ENCODE results near the gene ABCB8. TPM values are rescaled to one million over a fixed set of nuclear protein-coding genes. Genes with fewer than 3 reads are reported as not detected.

The ABCB8 gene
- total and polyA plus RNA-seq, 2 of the 8 experiments (the other 6 are each of a cell fraction or from before 2014, with no cell fraction given): 17.7 to 27.0 TPM

GRCh38 chr7:150994141-150994837 is 34.0 kb upstream of the ABCB8 start (continued):
- no peak for TF ChIP-seq CHD7 (IDR thresholded peaks at IDR 0.05; ENCODE audit: insufficient replicate concordance, low read length)
- TF ChIP-seq CTBP2 (IDR thresholded peaks at IDR 0.05; ENCODE audit: borderline replicate concordance, insufficient read depth, insufficient read length, low read length): no peak
- no peak for TF ChIP-seq TCF12 (IDR thresholded peaks at IDR 0.05; ENCODE audit: low read depth, low read length)
- TF ChIP-seq NANOG (IDR thresholded peaks at IDR 0.05; ENCODE audit: insufficient read depth, low read depth, low read length, poor library complexity, severe bottlenecking): no peak
- no peak for TF ChIP-seq TAF1 (IDR thresholded peaks at IDR 0.05; ENCODE audit: low read depth, low read length)
- no peak for TF ChIP-seq RFX5 (IDR thresholded peaks at IDR 0.05; ENCODE audit: borderline replicate concordance, low read depth, low read length)
- no peak for TF ChIP-seq HDAC2 (IDR thresholded peaks at IDR 0.05; ENCODE audit: borderline replicate concordance in 1 of 2, low read depth in 2 of 2, low read length in 2 of 2)
